Transverse colon (tissue), 4 donors: ENCODE data around the gene SPOUT1.

Experiments
- POLR2AphosphoS5 ChIP-seq, 3 donors: sonication (generic); formaldehyde crosslinking; IDR thresholded peaks; one replicate each; pipeline ENCODE4 v1.6.1; 2016; ENCODE audit warnings: antibody characterized with exemption in 3 of 3
- TF ChIP-seq, protein P1 (sequence below), 5 experiments: fragments of 200-600 bp in 3 of 5; fragments of 450-650 bp in 2 of 5; sonication (generic) in 3 of 5; IDR thresholded peaks; 1 replicate in 2 of 5; 2 replicates in 3 of 5; pipeline ENCODE4 v1.5.1; 2016 to 2017; ENCODE audit warnings: antibody characterized with exemption in 5 of 5, inconsistent platforms in 3 of 5, mild to moderate bottlenecking in 2 of 5, moderate library complexity in 1 of 5

DNA sequence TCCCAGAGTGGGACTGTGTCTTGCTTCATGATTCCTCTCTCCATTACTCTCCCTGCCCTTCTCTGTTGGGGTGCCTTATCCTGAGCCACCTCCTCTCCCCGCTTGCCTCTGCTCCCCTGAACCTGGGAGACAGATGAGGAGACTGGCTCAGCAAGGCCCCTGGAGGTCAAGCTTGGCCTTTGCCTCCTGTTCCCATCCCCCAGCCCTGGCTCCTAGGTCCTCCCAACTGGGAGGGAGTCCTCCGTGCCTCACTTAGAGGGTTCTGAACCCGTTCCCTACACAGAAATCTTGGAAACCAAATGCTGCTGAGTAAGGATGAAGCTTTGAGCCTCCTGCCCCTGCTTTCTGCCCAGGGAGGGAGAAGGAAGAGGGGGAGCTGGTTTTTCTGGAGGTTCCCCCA lies 21.1 kb downstream of the SPOUT1 start:
- TF ChIP-seq, protein P1, sequence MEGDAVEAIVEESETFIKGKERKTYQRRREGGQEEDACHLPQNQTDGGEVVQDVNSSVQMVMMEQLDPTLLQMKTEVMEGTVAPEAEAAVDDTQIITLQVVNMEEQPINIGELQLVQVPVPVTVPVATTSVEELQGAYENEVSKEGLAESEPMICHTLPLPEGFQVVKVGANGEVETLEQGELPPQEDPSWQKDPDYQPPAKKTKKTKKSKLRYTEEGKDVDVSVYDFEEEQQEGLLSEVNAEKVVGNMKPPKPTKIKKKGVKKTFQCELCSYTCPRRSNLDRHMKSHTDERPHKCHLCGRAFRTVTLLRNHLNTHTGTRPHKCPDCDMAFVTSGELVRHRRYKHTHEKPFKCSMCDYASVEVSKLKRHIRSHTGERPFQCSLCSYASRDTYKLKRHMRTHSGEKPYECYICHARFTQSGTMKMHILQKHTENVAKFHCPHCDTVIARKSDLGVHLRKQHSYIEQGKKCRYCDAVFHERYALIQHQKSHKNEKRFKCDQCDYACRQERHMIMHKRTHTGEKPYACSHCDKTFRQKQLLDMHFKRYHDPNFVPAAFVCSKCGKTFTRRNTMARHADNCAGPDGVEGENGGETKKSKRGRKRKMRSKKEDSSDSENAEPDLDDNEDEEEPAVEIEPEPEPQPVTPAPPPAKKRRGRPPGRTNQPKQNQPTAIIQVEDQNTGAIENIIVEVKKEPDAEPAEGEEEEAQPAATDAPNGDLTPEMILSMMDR (IDR thresholded peaks at IDR 0.05) = no peak
- no peak for TF ChIP-seq POLR2AphosphoS5 (IDR thresholded peaks at IDR 0.05)
